NCI-H1048 (cell line): Measurements from ENCODE around the gene SMIM44.
A peak's percentile ranks its signal among the peaks of the same experiment; 100 is the strongest.

Source experiments
- DNase-seq: peaks from one replicate; lab custom pipeline; 2025; lab: John Stamatoyannopoulos, UW

Gene SMIM44

DNA sequence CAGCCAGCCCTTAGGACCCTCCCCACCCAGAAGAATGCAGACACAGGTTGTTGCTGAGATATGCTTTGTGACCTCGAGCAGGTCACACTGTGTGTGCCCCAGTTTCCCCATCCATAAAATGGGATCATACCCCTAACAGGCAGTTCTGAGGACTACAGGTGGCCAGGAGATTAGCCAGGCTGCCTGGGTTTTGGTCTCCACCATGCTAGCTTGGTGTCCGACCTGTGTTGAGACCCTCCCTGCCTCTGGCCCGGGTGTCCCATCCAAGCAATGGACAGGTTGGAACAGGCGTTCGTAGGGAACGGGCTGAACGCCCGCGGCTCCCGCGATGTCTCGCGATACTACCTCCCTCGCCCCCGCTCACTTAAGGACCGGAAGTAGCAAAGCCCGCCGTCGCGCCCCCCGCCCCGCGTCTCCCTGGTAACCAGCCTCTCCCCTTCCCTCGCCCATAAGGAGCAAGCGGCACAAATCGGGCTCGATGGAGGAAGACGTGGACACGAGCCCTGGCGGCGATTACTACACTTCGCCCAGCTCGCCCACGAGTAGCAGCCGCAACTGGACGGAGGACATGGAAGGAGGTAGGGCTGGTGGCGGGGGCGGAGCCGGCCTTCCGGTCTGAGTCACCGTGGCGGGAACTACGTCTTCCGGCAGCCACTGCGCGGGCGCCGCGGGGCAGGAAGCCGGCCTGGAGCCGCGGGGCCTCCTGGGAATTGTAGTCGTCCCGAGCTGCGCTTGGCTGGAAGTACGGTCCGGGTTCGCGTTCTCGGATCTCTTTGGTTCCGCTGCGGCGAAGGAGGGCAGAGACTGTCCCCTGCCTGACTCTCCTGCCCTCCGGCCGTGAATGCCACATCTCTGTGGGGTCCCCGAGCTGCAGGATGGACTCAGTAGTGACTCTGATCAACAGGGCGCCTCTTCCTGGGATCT lies 48.3 kb downstream of the SMIM44 start:
- DNase-seq: peak; percentile 71

GRCh38 chr19:3433805-3434540 lies 49.3 kb downstream of the SMIM44 start:
- no peak for DNase-seq

- no peak for DNase-seq
Observed at GRCh38 chr19:3433313-3433712, 49.9 kb downstream of the SMIM44 start.
